ENCODE measurements around the gene RARS2.

The RARS2 gene

DNA sequence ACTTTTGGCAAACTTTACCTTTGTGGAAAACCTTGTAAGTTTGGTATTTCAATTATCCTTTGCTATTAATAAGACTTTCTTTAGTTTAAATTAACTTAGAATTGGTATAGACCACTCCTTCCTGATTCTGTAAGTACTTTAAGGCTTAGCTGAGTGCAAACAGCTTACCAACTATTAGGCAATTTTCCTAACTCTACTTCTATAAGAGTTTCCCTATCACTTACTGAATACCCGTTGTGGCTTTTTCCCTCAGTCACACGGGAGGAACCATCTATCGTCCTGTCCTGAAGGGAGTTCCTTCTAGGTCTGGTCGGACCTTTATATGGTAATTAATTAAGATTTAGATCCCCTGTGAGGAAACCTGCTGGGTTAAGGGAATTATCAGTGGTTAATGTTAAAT, 107.4 kb downstream of the RARS2 start:
- TF ChIP-seq, protein P1, sequence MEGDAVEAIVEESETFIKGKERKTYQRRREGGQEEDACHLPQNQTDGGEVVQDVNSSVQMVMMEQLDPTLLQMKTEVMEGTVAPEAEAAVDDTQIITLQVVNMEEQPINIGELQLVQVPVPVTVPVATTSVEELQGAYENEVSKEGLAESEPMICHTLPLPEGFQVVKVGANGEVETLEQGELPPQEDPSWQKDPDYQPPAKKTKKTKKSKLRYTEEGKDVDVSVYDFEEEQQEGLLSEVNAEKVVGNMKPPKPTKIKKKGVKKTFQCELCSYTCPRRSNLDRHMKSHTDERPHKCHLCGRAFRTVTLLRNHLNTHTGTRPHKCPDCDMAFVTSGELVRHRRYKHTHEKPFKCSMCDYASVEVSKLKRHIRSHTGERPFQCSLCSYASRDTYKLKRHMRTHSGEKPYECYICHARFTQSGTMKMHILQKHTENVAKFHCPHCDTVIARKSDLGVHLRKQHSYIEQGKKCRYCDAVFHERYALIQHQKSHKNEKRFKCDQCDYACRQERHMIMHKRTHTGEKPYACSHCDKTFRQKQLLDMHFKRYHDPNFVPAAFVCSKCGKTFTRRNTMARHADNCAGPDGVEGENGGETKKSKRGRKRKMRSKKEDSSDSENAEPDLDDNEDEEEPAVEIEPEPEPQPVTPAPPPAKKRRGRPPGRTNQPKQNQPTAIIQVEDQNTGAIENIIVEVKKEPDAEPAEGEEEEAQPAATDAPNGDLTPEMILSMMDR (IDR thresholded peaks at IDR 0.05; ENCODE audit: control extremely low read depth, extremely low read depth, low read depth, missing control alignments): no peak
- DNase-seq (ENCODE audit: extremely low spot score): no peak
- ChIA-PET CTCF (no interaction called here), POLR2A (no interaction called here)

DNA sequence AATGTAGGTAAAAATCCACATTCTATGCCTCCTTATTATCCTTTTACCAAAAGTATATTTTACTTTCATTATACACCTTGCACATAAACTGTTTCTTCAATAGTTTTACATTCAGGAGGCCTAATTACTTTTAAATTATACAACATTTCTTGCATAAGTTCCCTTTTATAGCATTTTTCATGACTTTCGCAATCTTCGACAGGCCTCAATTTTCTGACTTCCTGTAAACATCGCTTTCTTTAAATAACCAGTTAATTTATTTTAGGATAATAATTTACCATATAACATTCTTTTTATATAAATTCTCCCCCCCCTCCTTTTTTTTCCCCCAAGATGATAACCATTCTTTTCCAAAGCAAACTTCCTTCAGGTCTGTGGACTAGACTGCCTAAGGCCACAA, 107.9 kb downstream of the RARS2 start:
- no peak for DNase-seq (ENCODE audit: extremely low spot score)
- TF ChIP-seq, protein P1 (IDR thresholded peaks at IDR 0.05; ENCODE audit: control extremely low read depth, extremely low read depth, low read depth, missing control alignments): no peak
- ChIA-PET POLR2A (no interaction called here), CTCF (no interaction called here)

DNA sequence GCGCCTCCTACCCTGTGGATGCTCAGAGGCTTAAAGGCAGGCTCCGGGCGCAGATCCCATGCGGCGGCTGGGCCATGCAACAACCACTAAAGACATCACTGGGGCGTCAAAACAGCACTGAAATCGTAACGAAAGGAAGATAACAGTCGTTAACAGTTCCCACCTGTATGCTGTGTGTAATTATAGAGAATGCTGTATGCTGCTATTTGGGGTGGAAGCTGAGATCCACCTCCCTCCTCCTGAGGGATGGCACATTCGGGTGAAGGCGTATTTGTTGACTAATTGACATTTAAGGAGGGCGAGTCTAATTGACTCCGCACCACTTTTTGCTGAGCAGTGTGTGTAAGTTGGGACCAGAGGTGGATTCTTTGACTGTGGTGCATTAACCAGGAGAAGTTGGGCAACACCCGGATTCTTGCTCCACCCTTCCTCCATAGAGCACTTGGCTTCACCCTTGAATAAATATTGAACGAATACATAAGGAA, 116.3 kb downstream of the RARS2 start:
- ChIA-PET CTCF (no interaction called here), POLR2A (no interaction called here)
- TF ChIP-seq, protein P1 (IDR thresholded peaks at IDR 0.05; ENCODE audit: control extremely low read depth, extremely low read depth, low read depth, missing control alignments): no peak
- DNase-seq (ENCODE audit: extremely low spot score): no peak

DNA sequence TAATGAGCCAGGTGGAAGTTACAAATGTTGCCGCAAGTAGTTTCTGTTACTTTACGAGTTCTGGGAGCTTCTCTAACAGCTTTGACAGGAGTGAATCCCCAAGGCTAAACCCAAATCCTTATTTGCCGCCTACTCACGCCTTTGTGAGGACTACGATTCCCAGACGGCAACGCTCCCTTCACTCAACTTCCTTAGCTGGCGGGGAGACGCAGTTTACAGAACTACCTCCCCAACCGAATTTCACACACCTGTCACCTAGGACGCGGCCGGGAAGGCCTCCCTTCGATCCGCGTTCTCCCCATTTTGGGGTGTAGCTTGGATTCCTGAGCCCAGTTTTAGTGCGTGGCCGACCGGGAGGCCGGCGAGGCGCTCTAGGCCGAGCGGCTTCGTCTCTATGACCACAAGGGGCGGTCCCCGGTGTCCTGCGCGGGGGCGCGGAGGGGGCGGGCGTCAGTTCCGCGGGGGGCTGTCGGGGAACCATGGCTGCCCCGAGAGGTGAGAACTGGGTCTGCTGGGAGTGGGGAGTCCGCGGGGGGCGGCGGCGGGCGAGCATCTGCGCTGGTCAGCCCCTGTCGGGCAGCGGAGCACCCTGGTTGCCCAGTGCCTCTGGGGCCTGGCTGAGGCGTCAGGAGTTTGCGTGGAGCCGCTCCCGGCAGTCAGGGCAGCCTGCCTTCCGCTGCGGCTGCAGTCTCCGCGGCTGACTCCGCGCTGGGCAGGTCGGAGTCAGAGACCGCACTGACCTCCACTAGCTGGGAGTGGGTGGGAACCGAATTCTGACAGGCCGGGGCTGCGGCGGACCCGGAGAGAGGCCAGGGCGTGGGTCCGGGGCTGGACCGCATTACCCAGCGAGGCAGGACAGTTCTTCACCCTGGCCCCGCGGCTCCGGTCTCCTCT, 117.0 kb downstream of the RARS2 start, which contains the start of gene SLC35A1:
Gene SLC35A1, plus strand, starts transcription at position 450 of the 894 bp plus-strand sequence. Its CDS starts 30 bp downstream, at position 480.
- POLR2A ChIA-PET: interaction anchor here (0.6 kb wide), 1 partner anchor 78 kb away, joined by 3 read pairs; no protein-coding TSS in a partner anchor
- CTCF ChIA-PET: interaction anchor here (0.6 to 1.2 kb wide), 2 partner anchors 12 to 22 kb away, joined by 3 to 4 read pairs; no protein-coding TSS in a partner anchor
- peak; percentile 92 for DNase-seq (ENCODE audit: extremely low spot score)

DNA sequence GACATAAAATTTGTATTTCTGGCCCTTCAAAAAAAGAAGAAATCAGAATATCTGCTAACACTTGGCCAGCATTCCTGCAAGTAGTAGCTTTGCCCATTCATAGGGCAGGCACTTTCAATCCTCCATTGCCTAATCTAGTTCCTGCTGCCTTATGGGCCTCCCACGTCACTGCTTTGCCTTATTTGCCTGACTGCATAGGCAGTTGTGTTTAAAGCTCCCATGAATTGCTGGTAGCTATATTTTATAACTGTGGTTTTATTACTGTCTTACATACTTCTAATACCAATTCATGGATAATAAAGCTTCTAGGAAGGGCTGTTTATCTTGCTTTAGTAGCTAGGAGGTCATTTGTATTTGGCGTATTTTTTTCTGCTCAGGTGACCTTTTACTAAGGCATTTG, 124.7 kb downstream of the RARS2 start:
- TF ChIP-seq, protein P1 (IDR thresholded peaks at IDR 0.05; ENCODE audit: control extremely low read depth, extremely low read depth, low read depth, missing control alignments): no peak
- ChIA-PET CTCF (no interaction called here), POLR2A (no interaction called here)
- no peak for DNase-seq (ENCODE audit: extremely low spot score)

More for the DNA sequence above, 117.0 kb downstream of the RARS2 start, which contains the start of gene SLC35A1:
- TF ChIP-seq, protein P1 (IDR thresholded peaks at IDR 0.05; ENCODE audit: control extremely low read depth, extremely low read depth, low read depth, missing control alignments): no peak

All from GM10248 (cell line).